Brain microvascular endothelial cell (primary cell): Measurements from ENCODE around the gene CD177.

Experiments used
- DNase-seq: peaks from one replicate; pipeline ENCODE4 v3.0.0-alpha.2; 2020
- H3K27ac ChIP-seq: fragments of 250-450 bp; sonication (Bioruptor Pico); 2 replicates; pipeline ENCODE4 v1.5.1; 2020; ENCODE audit warnings: mild to moderate bottlenecking, moderate library complexity
- H3K27me3 ChIP-seq: fragments of 250-450 bp; sonication (Bioruptor Pico); replicated peaks from 2 replicates; pipeline ENCODE4 v1.5.1; 2020; ENCODE audit warnings: mild to moderate bottlenecking
- H3K36me3 ChIP-seq: fragments of 250-450 bp; sonication (Bioruptor Pico); replicated peaks from 2 replicates; pipeline ENCODE4 v1.5.1; 2020; ENCODE audit warnings: mild to moderate bottlenecking
- H3K4me3 ChIP-seq: 2 replicates; pipeline ENCODE4 v1.5.1; 2011; ENCODE audit warnings: low read depth, mild to moderate bottlenecking, control low read depth, low read length, moderate library complexity
- in situ Hi-C: cut with HindIII; loops from 2 replicates; pipeline ENCODE4 v1.10.0; 2017; ENCODE audit warnings: low sequenced_read_pairs, low pct_ligation_motif_present
- TF ChIP-seq, protein P1 (sequence below): IDR thresholded peaks from 2 replicates; pipeline ENCODE4 v1.5.1; 2011; ENCODE audit warnings: low read depth, mild to moderate bottlenecking, moderate library complexity, low read length, control low read depth, inconsistent platforms; ENCODE audit errors: missing control alignments

CD177 gene

DNA sequence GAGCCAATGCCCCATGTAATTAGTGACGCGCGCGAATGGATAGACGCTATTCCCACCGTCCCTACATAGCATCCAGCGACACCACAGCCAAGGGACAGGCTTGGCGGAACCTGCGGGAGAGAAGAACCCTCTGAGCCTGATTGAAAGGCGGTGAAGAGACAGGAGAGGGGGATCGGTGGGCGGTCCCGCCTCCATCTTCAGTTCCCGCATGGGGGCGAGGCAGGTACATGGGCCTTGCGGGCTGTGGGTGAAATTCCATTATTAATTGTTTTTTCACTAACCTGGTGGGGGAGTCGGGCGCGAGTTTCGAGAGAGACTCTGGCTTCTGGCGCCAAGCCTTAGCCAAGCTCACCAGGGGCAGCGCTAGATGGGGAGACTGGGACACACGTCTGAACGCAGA is 52.8 kb downstream of the CD177 start:
- H3K4me3 ChIP-seq: no peak overlapping the region
- no peaks in the 10 kb centered on the region for H3K27me3 ChIP-seq
- no peak for DNase-seq
- in situ Hi-C loops: no loop called here
- no peak overlapping the region for H3K27ac ChIP-seq
- no peaks in the 10 kb centered on the region for H3K36me3 ChIP-seq
- TF ChIP-seq, protein P1, sequence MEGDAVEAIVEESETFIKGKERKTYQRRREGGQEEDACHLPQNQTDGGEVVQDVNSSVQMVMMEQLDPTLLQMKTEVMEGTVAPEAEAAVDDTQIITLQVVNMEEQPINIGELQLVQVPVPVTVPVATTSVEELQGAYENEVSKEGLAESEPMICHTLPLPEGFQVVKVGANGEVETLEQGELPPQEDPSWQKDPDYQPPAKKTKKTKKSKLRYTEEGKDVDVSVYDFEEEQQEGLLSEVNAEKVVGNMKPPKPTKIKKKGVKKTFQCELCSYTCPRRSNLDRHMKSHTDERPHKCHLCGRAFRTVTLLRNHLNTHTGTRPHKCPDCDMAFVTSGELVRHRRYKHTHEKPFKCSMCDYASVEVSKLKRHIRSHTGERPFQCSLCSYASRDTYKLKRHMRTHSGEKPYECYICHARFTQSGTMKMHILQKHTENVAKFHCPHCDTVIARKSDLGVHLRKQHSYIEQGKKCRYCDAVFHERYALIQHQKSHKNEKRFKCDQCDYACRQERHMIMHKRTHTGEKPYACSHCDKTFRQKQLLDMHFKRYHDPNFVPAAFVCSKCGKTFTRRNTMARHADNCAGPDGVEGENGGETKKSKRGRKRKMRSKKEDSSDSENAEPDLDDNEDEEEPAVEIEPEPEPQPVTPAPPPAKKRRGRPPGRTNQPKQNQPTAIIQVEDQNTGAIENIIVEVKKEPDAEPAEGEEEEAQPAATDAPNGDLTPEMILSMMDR: no peak

DNA sequence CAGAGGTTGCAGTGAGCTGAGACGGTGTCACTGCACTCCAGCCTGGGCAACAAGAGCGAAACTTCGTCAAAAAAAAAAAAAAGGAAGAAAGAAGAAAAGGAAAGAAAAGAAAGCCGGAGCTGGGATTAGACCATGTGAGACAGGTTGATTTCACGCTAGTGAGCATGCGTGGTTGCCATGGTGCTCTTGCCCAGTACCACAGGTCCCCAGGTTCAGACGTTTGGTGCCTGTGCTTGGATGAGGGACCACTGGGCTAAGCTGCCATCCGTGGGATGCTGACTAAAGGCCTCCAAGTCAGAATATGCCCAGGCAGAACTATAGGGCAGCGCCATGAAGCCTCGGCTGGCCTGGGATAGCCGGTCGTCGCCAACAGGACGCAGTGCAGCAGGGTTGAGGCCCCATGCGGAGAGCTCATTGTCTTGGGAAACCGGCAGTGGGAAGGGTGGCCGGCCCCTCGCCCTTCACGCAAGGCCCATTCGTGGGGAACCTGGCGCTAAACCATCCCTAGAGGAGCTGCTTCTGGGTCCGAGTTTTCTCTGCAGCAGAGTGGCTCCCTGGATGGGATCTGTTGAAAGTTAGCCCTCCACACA is 54.0 kb downstream of the CD177 start:
- Histone ChIP-seq H3K27me3 (no peaks in the 10 kb centered on the region), H3K36me3 (no peaks in the 10 kb centered on the region), H3K4me3 (no peak overlapping the region), H3K27ac (no peak overlapping the region)
- TF ChIP-seq, protein P1: no peak
- in situ Hi-C loops: no loop called here
- DNase-seq: no peak

DNA sequence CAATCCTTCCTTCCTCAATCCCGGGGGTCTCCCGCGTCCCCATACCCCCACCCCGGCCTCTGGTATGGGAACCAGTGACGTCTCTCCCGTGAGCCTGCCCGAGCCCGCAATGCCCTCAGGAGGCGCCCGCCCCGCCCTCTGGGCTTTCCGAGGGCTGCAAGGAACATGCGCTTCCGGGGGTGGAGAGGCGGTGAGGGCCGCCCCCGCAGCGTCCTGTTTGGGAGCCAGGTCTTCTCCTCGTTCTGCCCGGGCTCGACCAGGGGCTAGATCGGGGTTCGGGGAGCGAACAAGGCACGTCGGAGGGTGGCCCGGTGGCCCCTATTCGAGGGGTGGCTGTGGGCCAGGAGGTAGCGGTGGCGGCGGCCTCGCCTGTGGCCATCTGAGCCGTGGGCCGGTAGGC is 54.6 kb downstream of the CD177 start:
- H3K36me3 ChIP-seq: no peaks in the 10 kb centered on the region
- no peak overlapping the region for H3K27ac ChIP-seq
- H3K4me3 ChIP-seq: no peak overlapping the region
- in situ Hi-C loops: no loop called here
- no peak for DNase-seq
- H3K27me3 ChIP-seq: no peaks in the 10 kb centered on the region
- TF ChIP-seq, protein P1: no peak

DNA sequence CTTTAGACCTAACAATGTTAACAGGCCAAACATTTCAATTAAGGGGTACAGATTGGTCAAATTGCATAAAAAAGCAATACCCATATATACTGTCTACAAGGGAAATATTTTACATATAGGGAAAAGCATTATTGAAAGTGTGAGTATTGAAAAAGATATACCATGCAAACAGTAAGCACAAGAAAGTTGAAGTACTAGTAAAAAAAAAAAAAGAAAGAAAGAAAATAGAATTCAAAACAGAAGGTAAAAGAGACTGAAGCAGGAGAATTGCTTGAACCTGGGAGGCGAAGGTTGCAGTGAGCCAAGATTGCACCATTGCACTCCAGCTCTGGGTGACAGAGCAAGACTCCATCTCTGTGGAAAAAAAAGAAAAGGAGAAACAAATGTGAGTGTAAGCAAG is 55.9 kb downstream of the CD177 start:
- DNase-seq: no peak
- in situ Hi-C loops: no loop called here
- Histone ChIP-seq H3K4me3 (no peak overlapping the region), H3K36me3 (no peaks in the 10 kb centered on the region), H3K27ac (no peak overlapping the region), H3K27me3 (no peaks in the 10 kb centered on the region)
- TF ChIP-seq, protein P1: no peak

DNA sequence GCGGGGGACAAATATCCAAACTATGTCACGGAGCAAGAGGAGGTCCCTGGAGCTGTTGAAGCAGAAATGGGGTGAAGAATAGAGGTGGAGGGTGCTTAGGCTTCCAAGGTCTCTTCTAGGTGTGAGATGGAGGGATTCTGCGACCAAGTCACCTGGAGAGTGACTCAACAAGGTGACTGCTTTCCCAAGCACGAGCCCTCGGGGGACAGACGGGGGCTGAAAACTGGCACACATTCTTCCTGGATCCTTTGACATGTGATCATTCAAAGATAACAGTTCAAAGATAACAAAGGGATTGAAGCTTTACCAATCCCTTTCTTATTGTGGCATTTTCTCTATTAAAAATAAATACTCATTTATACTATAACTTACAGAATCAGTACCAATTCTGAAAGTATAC is 59.0 kb downstream of the CD177 start:
- Histone ChIP-seq H3K27ac (no peak overlapping the region), H3K36me3 (no peaks in the 10 kb centered on the region), H3K4me3 (no peak overlapping the region), H3K27me3 (no peaks in the 10 kb centered on the region)
- DNase-seq: no peak
- TF ChIP-seq, protein P1: no peak
- in situ Hi-C loops: no loop called here
